GM18502 (cell line): ENCODE data around the gene MRPS12.

Source experiments
- ATAC-seq: cut with Tn5 transposase; IDR thresholded peaks from one replicate; pipeline ENCODE4 v1.9.1; 2021; ENCODE audit warnings: mild to moderate bottlenecking; ENCODE audit not compliant: unreplicated experiment, poor library complexity

The MRPS12 gene

DNA sequence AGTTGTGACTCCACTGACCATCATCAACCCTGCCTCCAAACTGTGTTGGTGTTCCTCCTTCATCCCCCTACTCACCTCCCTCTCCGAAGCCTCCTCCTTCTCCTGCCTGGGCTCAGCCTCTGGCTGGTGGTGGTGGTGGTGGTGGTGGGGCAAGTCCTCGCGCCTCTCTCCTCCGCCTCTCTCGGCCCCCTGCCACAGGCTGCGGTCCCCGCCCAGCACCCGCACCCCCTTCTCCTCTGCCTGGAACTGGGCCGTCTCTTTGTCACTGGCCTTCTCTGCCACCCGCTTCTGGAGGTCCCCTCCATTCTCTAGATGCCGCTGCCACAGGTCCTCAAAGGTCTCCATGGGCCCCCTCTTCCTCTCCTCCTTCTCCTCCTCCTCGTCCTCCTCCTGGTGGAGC is 20.3 kb upstream of the MRPS12 start:
- no peak for ATAC-seq

DNA sequence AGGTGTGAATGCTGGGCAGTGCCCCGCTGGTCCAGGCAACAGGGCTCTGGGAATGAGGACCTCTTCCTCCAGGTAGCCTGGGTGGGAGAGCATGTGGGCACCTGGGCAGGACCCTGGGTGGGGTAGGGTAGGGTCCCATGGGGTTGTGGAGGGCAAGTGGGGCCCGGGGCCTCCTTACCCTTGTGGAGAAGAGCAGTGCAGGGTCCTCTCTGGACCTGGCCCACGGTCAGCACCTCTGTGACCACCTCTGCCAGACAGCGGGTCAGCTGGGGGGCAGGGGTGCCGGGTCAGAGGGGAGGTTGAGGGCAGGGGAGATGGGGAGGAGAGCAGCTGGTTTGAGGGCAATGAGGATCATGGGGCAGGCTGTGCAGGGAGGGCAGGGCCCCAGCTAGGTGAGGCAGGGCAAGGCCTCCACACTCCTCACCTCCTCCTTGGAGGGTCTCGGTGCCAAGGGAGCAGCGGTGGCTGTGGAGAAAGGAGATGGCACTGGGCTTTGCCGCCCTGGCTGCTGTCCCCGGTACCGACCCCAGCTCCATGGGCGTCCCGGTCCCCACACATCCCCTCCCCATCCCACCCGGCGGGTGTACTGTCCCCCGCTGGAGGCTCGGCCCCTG is 19.2 kb upstream of the MRPS12 start:
- no peak for ATAC-seq

DNA sequence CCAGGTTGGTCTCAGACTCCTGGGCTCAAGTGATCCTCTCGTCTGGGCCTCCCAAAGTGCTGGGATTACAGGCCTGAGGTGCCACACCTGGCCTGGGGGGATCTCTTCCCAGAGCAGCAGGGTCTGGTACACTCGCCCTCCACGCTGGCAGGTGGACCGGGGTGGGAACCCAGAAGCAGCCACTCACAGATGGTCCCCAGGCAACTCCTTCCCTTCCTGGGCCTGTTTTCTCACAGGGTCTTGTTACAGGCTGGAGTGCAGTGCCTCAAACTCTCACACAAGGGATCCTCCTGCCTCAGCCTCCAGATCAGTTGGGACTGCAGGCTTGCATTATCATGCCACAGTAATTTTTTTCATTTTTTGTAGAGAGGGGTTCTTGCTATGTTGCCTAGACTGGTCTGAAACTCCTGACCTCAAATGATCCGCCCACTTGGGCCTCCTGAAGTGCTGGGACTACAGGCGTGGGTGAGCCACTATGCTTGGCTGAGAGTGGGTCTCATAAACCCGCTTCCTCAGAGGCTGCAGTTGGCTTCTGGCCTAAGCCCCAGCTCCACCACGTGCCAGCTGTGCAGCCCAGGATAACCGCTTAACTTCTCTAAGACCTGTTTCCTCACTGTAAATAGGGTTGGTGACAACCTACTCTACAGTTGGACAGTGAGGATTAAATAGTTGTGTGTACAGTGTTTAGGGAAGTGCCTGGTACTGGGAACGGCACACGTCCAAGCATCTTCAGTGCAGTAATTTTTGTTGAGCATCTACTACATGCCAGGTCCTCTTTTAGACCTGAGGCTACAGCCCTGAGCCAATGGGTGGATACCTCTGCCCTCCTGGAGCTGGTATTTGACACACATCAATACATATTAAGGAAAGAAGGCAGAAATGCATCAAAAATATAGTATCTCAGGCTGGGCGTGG is 17.9 kb upstream of the MRPS12 start:
- ATAC-seq: no peak

DNA sequence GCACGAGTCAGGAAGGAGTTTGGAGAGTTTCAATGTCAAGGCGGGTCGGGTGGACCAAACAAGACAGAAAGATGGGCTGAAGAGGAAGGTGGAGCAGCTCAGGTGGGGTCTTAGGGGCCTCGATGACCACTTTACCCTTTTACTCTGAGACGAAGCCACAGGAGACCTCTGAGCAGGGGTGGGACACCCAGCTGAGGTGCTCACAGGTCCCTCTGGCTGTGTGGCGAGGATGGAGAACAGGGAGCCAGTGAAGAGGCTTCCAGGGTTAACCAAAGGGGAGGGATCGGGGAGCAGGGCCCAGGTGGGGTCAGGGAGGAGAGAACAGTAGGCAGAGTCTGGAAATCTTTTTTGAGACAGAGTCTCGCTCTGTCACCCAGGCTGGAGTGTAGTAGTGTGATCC is 16.8 kb upstream of the MRPS12 start:
- no peak for ATAC-seq

DNA sequence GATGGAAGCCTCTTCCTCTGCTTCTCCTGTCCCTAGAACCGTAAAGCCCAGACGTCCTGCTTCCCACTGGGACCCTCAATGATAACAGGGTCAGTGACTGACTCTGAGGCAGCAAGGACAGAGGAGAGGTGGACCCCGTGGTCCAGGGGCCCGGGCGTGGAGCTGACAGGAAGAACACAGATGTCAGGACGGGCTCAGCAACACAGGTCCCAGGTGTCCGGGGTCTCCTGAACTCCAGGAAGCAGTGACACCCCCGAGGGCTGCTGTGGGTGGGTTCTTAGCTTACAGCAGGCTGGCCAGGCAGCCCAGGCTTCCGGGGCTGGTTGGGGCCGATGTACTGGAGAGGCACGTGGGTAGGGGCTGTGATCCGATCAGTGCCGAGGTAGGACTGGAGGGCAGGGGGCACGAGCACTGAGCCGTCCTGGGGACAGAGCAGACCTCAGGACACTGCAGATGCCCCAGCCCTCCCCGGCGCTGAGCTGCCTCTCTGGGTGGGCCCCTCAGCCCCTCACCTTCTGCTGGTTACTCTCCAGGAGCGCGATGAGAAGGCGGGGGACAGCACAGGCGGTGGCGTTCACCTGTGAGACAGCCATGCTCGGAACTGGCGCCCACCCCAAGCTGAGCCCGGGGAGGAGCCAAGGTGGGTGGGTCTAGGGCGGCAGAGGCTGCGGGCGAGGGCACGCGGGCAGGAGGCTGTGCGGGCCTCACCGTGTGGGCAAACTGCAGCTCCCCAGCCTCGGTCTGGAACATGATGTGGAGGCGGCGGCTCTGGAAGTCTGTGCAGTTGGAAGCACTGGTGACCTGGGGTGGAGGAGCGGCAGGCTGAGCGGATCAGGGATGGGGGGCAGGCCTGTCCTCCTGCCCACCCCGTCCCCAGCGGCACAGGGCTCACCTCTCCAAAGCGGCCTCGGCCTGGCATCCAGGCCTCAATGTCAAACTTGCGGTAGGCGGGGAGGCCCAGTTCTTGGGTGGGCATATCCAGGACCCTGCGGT is 15.1 kb upstream of the MRPS12 start:
- ATAC-seq: no peak

DNA sequence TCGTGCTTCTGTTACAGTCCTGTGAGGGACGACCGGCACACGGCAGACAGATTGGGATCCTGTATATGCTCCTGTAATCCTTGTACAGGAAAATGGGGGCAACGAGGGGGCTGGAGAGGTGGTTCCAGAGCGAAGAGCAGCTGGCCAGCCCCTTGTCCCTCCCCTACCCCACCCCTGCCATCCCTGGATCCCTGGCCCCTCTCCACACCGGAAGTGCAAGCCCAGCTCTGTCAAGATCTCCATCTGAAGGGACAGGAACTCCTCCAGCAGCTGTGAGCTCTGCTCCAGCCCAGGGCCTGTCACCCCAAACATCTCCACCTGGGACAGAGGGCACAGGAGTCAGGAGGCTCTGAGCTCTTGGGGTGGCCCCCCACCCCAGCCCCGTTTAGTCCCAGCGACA is 13.2 kb upstream of the MRPS12 start:
- no peak for ATAC-seq

DNA sequence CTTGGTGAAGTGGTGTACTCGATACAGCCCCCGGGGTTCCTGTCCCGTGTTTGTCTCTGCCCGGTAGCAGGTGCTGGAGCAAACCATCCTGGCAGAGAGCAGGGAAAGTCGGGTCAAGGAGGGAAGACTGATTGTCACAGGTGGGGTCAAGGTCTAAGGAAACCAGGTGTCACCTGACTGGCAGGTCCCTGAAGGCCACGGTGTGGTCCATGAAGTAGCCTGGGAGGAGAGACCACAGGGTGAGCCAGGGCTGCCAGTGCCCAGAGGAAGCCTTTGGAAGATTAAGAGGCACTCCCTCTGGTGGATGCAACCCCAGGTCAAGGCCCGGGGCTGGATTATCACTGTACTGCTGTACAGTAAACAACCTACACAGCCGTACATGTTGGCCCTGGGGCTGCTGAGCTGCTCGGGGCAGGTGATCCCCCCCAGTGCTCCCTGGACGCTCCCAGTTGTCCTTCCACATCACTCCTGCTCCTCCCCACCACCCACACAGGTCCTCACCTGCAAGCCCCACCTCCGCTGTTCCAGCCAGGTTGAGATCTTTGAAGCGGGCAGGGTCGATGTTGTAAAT is 12.7 kb upstream of the MRPS12 start:
- ATAC-seq: no peak

DNA sequence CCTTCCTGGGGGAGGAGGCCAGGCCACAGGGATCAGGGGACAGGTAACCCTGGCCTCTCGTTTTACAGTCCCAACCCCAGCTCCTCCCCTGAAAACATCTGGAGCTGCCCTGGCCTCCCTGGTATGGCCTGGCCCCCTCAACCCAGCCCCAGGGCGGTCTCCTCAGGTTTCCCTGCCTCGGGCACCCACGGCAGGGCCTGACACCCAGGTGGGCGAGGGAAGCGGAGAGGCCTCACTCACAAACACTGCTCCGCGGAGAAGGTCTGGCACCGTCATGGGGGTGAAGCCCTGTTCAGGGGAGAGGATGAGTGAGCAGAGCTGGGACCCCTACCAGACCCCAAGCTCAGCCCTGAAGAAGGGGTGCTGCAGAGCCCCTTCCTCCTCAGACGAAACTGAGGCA is 12.2 kb upstream of the MRPS12 start:
- ATAC-seq: no peak

DNA sequence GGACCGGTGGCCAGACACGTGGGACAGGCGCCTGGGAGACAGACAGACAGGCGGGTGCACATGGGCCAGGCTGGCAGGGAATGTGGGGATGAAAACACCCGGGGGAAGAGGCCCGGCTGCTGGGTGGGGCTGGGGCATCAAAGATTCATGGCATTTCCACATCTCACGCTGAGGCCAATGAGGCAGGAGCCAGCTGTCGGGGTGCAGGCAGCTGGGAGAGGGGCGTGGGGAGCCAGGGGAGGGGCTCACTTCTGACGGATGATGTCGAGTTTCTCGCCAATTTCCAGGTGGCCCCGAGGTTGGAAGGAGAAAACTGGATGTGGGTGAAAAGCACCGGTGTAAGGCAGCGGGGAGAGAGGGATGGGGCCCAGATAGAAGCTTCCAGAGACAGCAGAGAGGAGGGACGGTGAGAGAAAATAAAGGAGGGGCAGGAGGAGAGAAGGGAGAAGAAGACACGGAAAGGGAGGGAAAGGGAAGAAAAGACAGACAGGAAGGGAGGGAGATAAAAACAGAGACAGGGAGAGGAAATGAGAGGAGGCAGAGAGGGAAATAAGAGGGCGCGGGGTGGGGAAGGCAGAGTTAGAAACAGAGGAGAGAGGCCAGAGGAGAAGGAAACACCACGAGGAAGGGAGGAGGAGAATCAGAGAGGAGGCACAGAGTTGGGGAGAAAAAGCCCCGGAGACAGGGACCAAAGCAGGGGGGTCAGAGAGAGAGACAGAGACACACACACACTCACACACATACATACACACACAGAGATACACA is 10.7 kb upstream of the MRPS12 start:
- no peak for ATAC-seq

DNA sequence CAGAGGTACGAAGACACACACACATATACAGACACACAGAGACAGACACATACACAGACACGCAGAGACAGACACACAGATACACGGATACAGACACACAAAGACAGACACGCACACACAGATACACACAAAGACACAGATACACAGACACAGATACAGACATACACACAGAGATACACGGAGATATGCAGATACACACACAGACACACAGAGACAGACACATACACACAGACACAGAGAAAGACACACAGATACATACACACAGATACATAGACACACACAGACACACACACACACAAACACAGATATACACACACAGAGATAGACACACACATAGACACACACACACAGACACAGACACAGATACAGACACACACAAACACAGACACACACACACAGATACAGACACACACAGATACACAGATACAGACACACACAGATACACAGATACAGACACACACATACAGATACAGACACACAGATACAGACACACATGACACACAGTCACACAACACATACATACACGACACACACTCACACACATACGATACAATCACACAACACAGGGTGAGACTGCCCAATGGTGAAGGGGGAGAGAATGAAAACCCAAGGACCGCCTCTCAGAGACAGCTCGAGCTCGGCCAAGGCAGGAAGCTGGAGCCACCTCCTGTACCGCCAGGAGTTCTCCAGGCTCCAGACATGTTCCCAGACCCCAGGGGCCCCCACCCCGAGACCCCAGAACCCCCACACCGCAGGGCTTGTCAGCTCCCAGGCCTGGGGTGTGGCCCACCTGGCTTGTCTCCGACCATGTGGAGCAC is 9.9 kb upstream of the MRPS12 start:
- ATAC-seq: no peak

DNA sequence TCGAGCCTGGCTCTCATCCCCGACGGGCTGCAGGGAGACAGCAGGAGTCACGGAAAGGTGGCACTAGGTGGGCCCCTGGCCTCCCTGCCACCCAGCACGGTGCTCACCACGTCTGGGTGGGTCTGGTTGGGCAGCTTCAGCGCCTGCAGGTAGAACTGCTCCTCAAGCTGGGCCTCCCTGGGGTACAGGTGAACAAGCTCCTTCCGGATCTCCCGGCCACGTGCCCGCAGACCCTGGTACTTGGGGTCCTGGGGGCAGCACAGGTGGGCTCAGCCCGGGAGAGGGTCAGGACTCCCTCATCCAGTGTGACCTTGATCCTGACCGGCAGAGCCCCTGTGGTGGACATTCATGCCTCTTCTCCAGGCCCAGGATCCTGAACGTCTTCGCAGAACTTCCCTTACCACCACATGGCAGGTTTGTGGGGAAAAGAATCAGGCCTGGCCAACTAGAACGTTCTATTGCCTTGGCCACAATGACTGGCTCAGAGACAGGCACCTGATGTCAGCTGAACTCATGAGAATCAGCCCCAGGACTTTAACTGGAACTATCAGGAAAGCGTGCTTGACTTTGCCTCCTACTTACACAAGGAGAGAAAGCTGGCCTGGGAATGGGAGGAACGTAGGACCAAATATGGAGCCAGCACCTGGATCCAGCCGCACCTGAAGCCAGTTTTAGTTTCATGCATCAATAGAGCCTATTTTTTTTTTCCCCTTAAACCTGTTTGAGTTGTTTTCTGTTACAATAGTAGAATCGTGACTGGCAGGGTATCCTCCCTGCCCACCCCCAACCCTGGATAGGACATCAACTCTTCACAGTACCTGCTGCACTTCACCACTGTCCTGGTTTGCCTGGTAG is 9.1 kb upstream of the MRPS12 start:
- ATAC-seq: no peak

DNA sequence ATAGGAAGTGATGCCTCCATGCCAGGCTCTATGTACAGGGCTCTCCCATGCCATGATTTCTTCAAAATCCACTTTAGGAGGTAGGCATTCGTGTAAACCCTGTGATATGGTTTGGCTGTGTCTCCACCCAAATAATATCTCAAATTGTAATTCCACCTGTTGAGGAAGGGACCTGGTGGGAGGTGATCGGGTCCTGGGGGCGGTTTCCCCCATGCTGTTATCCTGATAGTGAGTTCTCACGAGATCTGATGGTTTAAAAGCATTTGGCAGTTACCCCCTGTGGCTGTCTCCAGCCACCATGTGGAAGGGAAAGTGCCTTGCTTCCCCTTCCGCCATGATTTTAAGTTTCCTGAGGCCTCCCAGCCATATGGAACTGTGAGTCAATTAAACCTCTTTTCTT is 8.3 kb upstream of the MRPS12 start:
- no peak for ATAC-seq

DNA sequence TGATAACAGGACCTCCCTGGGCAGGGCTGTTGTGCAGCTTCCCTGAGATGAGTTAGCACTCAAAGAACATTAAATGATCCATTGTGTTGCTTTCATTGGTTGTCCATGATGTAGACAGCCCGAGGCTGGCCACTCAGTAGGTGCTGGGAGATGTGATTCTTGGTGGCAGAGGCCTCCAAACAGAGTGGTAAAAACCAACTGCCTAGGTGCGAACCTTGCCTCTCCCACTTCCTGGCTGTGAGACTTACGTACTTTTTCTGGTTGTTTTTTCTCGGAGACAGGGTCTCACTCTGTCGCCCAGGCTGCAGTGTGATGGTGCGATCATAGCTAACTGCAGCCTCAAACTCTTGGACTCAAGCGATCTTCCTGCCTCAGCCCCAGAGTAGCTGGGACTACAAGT is 6.4 kb upstream of the MRPS12 start:
- no peak for ATAC-seq

DNA sequence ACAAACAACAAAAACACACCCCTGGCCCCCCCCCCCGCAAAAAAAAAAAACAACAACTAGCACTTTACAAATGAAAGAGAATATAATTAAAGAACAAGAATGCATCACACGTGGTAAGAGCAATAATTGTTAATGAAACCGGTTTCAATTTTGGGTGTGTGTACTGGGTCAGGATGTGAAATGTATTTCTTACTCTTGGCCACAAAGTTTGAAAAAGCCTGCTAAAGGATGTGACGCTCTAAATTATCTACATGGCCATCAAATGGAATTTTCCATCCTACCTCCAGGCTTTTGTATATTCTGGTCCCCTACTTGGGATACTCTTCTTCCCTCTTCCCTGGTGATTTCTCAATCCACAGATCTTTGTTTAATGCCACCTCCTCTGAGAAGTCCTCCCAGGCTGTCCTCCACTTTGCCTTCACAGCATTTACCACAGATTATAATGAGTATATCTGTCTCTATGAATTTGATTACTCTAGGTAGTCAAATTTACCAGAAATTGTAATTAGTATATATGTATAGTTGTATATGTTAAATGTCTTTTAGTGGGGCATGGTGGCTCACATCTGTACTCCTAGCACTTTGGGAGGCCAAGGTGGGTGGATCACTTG is 2.2 kb upstream of the MRPS12 start:
- no peak for ATAC-seq

DNA sequence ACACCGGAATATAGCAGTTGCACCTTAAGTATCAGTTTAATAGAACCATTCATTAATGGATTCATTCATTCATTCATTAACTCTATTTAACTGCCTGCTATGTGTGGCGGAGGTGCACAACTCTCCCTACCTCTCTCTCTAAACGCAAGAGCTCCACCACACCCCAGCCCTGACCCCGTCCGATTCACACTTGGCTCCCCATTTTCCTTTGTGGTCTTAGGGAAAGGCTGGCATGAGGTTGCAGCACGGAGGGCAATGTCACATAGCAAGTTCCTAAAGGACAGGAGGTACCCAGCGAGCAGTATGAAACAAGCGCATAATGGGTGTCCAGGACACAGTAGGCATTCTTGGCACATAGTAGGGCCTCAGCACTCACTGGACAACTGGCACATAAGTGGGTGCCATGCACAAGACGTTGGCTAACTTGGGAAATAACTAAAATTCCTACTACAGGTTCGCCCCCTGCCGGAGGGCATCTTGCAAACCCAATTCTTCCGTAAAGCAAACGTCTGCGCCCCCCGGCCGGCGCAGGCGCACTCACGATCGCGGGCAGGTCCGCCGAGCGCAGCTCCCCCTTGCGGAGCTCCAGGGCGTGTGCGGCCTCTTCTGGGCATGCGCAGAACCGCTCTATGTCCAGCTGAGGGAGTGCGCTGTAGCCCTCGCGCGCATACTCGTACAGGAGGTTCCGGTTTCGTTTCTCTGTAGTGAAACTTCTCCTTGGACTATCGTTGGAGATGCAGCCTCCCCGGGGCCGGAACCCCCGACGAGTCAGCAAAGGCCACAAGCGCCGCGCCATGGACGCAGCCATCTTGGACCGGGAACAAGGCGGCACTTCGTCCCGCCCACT is 592 bp upstream of the MRPS12 start, which contains the start of gene SARS2:
TSS of gene SARS2 (minus strand) at position 835 of the 847 bp plus-strand sequence. CDS start at position 808, 27 bp downstream.
- ATAC-seq: peak; percentile 71

DNA sequence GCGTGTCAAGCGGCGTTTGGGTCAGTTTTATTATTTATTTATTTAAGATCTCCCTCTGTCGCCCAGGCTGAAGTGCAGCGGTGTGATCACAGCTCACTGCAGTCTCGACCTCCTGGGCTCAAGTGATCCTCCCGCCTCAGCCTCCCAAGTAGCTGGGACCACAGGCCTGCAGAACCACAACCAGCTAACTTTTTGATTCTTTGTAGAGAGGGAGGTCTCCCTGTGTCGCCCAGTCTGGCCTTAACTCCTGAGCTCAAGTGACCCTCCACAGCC is 713 bp downstream of the MRPS12 start:
- no peak for ATAC-seq
